GM12892 (cell line): ENCODE results near the gene GRM1.

Source experiments
- DNase-seq: peaks from one replicate; pipeline ENCODE4 v3.0.0; 2011; ENCODE audit not compliant: insufficient read length
- FAIRE-seq: peaks from 2 replicates; lab custom pipeline; 2011; peaks lifted over from hg19 to GRCh38; lab: Jason Lieb, UNC
- POLR2A ChIP-seq: IDR thresholded peaks from 2 replicates; pipeline ENCODE4 v1.6.1; 2011; ENCODE audit warnings: low read depth, low read length, control low read depth
- POLR2AphosphoS5 ChIP-seq: IDR thresholded peaks from 2 replicates; pipeline ENCODE4 v1.6.1; 2011; ENCODE audit warnings: low read depth, low read length, control low read depth
- TAF1 ChIP-seq: IDR thresholded peaks from 2 replicates; pipeline ENCODE4 v1.6.1; 2011; ENCODE audit warnings: low read depth, mild to moderate bottlenecking, control low read depth, low read length, borderline replicate concordance

GRM1 gene

DNA sequence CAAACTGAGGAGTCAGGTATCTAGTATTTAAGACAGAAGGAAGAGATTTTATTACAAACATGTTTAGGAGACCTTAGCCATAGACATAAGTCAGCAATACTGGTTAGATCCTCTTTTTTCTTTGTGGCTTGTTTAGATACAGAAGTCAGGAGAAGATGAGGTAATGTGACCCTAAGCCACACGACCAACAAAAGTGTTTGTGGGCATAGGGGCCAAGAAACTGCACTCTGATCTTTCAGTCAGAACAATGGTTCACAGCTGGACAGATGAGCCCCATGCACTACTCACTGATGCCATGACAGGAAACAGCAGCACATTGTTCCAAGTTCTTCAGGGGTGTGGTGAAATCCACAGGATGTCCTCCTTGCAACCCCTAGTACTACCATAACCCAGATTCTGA lies 276.2 kb downstream of the GRM1 start:
- TF ChIP-seq POLR2A (no peak), TAF1 (no peak), POLR2AphosphoS5 (no peak)
- no peak for FAIRE-seq
- DNase-seq = no peak

DNA sequence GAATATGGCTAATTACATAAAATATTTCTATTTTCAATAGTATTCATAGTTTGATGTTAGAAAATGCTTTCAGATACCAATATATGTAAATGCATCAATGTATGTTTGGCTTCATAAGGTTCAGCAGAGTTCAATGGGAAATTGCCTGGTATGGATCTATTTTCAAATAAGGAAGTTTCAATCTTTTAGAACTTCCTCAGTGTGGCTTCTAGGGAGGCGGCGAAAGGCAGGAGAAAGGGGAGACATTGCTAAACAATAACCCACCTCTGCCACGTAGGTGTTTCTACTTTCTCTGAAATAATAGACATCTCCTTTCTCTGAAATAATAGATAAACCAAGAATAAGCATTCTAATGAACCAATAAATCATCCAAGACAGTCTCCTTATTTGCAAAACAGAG lies 277.1 kb downstream of the GRM1 start:
- TF ChIP-seq POLR2A (no peak), TAF1 (no peak), POLR2AphosphoS5 (no peak)
- FAIRE-seq (no peak), DNase-seq (no peak)

DNA sequence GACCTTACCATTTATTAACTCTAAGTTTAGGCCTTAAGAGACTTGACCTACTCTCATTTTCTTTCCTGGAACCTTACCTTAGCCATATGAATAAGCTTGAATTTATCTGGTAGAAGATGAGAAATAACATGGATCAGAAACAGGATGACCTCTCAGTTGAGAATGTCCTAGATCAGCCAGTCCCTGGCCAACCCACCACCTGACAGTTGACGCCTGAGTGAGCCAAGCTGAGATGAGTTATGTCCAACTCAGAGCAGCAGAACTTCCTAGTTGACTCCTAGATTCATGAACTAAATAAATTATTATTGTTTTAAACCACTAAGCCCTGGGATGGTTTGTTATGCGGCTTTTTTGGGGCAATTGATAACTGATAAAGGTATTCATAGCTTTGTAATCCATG lies 281.8 kb downstream of the GRM1 start:
- FAIRE-seq (no peak), DNase-seq (no peak)
- TF ChIP-seq POLR2A = no peak
- TF ChIP-seq TAF1 = no peak
- no peak for TF ChIP-seq POLR2AphosphoS5

DNA sequence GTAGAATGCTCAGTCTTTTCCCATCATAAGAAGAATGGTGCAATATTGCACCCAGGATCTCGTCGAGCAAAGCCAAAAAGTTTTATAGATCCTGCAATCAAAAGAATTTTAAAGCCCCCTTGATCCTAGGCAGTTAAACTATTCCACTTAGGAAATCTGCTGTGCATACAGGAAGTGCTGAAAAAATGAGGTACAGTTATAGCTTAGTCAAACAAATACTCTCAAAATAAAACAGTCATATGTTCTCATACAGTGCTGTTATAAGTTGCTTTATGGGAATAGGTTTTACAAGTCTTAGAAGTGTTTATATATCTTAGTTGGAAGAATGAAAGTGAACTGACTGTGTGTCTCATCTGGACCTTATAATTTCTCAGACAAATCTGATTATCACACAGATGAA lies 282.2 kb downstream of the GRM1 start:
- no peak for TF ChIP-seq TAF1
- no peak for TF ChIP-seq POLR2A
- no peak for TF ChIP-seq POLR2AphosphoS5
- DNase-seq (no peak), FAIRE-seq (no peak)

DNA sequence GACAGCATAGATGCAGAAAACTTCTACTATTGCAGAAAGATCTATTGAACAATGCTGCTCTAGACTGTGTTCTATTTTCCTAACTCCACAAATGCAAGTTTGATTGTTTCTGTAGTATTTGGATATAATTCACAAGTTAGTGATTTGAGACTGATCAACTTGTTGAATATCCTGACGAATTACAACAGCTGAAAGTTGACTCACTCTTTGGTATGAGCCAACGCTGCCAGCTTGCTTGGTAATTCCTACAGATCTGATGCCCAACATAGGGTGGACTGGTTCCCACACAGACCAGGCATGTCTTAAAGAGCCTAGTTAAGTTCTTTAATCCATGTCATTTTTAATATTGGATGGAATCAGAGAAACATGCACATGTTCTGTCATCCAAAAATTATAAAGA lies 283.7 kb downstream of the GRM1 start:
- TF ChIP-seq TAF1 = no peak
- TF ChIP-seq POLR2A = no peak
- TF ChIP-seq POLR2AphosphoS5 = no peak
- FAIRE-seq = no peak
- DNase-seq = no peak

DNA sequence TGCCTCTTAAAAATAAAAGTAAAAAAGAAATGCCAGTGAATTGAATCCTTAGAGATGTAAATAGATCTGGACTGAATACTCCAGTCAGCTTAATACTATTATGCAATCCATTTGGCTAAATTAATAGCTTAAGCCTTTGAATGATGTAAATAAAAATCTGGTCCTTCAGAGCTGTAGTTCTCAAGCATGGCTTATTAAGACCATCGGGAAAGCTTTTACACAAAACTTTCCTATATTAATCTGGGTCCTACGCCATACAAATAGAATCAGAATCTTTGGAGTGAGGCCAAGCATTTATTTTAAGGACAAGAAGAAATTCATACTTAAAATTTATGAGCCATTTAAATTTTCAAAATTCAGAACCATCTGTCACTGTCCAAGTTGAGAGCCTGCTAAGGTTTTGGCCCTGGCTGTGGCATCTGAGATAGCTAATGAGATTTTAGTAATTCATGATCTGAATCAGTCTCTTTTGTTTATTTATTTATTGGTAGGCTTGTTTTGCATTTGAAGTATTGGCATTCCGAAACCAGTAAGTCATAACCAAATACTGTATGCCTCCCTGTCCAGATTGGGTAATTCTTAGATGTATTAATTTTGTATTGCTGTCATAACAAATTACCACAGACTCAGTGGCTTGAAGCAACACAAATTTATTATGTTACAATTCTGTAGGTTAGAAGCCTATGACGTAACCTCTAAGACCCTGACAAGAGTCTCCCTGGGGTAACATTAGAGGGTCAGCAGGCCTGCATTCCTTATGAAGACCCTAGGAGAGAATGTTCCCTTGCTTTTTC lies 286.7 kb downstream of the GRM1 start:
- FAIRE-seq = no peak
- DNase-seq = no peak
- TF ChIP-seq TAF1 (no peak), POLR2AphosphoS5 (no peak), POLR2A (no peak)

DNA sequence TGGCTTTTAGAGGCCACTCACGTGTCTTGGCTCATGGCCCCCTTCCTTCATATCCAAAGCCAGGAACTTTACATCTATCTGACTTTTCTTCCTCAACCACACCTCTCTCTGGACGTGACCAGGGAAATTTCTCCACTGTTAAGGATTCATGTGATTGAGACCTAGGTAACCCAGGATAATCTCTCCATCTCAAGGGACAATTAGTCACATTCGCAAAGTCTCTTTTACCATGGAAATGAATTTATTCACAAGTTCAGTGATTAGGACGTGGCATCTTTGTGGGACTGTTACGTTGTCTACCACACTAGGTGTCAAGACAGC lies 287.3 kb downstream of the GRM1 start:
- TF ChIP-seq TAF1 (no peak), POLR2A (no peak), POLR2AphosphoS5 (no peak)
- no peak for DNase-seq
- FAIRE-seq = no peak

DNA sequence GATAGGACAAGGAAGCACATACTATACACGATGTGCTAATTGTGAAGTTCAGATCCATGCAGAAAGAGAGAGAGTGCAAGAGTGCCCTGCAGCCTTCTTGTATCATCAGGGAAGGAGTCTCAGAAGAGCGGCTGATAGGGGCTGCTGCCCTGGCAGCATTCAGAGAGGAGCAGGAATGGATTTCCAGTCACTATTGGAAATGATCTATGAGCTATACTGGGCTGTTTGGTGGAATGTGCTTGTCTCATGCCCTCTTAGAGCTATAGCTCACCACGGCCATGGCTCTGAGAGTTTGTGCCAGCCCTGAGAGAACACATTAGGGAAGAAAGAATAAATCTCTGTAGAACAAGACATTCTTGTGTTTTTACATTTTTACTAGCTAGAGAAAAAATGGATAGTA lies 302.2 kb downstream of the GRM1 start:
- no peak for TF ChIP-seq TAF1
- TF ChIP-seq POLR2A = no peak
- TF ChIP-seq POLR2AphosphoS5 = no peak
- DNase-seq (no peak), FAIRE-seq (no peak)

DNA sequence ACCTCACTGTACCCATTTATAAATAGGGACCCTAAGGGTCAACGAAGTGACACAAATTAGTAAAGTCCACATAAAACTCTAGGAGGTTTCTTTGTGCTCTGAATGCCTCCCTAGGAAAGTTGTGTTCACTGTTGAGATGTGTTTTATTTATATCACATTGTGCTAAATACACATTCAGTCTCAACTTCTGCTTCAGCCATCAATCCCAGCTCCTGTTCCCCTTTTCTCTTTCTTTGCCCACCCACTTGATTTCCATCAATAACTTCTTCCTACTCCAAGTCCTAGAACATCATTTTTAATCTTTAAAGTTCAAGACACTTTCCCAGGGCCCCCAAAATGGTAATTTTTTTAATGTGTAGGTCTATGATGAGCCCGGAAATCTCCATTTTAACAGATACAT lies 306.5 kb downstream of the GRM1 start:
- TF ChIP-seq POLR2AphosphoS5 = no peak
- no peak for TF ChIP-seq POLR2A
- no peak for TF ChIP-seq TAF1
- DNase-seq (no peak), FAIRE-seq (no peak)

DNA sequence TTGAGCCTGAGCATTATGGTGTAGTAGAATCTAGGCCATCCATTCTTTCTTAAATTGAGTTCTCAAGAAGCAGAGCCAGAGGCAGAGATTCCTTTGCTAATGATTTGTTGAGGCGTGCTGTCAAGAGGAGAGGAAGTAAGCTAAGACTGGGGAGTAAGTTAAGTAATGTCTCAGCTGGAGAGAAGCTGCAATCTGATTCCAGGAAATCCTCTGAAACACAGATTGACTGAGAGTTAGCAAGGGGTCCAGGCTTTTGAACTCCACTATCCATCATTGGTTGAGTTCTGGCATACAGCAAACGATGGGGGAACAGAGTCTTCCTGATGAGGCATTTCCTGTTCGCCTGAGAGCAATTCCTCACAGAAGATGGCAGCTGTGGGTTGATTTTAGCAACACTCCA lies 307.3 kb downstream of the GRM1 start:
- FAIRE-seq = no peak
- DNase-seq = no peak
- TF ChIP-seq TAF1 (no peak), POLR2AphosphoS5 (no peak), POLR2A (no peak)

DNA sequence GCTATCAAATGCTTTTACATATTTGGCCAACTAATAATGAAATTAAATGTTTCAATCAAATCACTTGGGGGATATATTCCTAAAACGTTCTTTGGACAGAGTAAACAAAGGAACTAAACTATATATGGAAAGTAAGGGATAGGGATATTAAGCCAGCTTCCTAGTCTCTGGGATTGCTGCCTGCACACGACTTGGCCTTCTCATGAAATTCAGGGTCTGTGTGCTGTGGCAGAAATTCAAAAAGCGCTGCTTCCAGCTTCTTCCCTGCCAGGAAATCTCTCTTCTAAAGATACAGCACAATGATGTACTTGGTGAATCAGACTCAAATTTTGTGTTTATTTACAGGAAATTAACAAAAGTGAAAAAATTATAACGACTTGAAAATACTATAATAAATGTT lies 308.5 kb downstream of the GRM1 start:
- DNase-seq (no peak), FAIRE-seq (no peak)
- no peak for TF ChIP-seq POLR2AphosphoS5

DNA sequence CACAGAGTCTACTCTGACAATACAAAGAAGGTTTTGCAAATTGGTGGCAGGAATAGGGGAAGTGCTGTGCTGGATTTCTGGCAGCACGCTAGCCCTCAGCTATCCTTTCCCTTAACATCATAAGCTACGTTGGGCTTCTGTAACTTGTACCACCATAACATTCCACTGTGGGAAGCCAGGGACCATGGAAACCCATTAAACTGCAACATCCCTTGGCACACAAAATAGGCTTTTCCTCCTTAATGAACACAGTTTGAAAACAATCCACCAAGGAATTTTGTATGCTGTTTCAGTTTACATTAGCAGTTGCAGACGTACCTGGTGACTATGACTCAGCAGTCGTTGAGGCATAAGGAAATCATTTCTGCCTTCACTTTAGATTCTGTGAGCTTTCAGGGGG lies 310.9 kb downstream of the GRM1 start:
- FAIRE-seq (no peak), DNase-seq (no peak)
- no peak for TF ChIP-seq POLR2AphosphoS5
- TF ChIP-seq TAF1 = no peak
- TF ChIP-seq POLR2A = no peak
